Activated naive CD4-positive, alpha-beta T cell treated with Interleukin-2 at 50 U/mL for 16 hours (primary cell): ENCODE measurements around the gene CIAPIN1.
A peak's percentile ranks its signal among the peaks of the same experiment; 100 is the strongest.

Experiments
- DNase-seq: peaks from one replicate; pipeline ENCODE4 v3.0.0-alpha.2; 2020

CIAPIN1 gene

GRCh38 chr16:57447186-57447962, at the start of gene CIAPIN1, which contains the start of gene COQ9:
Gene CIAPIN1 (minus strand): TSS chr16:57447385. CDS start chr16:57440928, 6,457 bp downstream.
Gene COQ9 (plus strand): TSS chr16:57447479. CDS start chr16:57447506, 27 bp downstream.
- peak; percentile 92 for DNase-seq

GRCh38 chr16:57493767-57494166, 46.6 kb upstream of the CIAPIN1 start:
- DNase-seq = no peak

- DNase-seq = no peak
These were observed 42.0 kb upstream of the CIAPIN1 start for GRCh38 chr16:57489229-57489628.

- no peak for DNase-seq
These were observed 40.0 kb upstream of the CIAPIN1 start for GRCh38 chr16:57486858-57487834.

- DNase-seq = peak; percentile 84
These were observed 39.0 kb upstream of the CIAPIN1 start, which contains the start of gene DOK4 for GRCh38 chr16:57485916-57486857. Gene DOK4 (minus strand): TSS chr16:57486493. CDS start chr16:57479507, 6,986 bp downstream.

- DNase-seq = no peak
These were observed 38.1 kb upstream of the CIAPIN1 start for GRCh38 chr16:57485091-57485915.

GRCh38 chr16:57484515-57485005, 37.4 kb upstream of the CIAPIN1 start:
- DNase-seq = no peak

GRCh38 chr16:57483725-57484514, 36.7 kb upstream of the CIAPIN1 start:
- no peak for DNase-seq

GRCh38 chr16:57482845-57483545, 35.8 kb upstream of the CIAPIN1 start:
- DNase-seq = no peak

GRCh38 chr16:57481421-57481820, 34.2 kb upstream of the CIAPIN1 start:
- DNase-seq = no peak

GRCh38 chr16:57480754-57481230, 33.6 kb upstream of the CIAPIN1 start:
- no peak for DNase-seq

GRCh38 chr16:57479976-57480753, 33.0 kb upstream of the CIAPIN1 start:
- DNase-seq = no peak

GRCh38 chr16:57479205-57479975, 32.2 kb upstream of the CIAPIN1 start:
- no peak for DNase-seq

- DNase-seq = no peak
These were observed 31.4 kb upstream of the CIAPIN1 start for GRCh38 chr16:57478396-57479204.

- DNase-seq = no peak
These were observed 30.5 kb upstream of the CIAPIN1 start for GRCh38 chr16:57477531-57478202.
